Measurements from ENCODE around the gene KCNJ2.

The KCNJ2 gene

DNA sequence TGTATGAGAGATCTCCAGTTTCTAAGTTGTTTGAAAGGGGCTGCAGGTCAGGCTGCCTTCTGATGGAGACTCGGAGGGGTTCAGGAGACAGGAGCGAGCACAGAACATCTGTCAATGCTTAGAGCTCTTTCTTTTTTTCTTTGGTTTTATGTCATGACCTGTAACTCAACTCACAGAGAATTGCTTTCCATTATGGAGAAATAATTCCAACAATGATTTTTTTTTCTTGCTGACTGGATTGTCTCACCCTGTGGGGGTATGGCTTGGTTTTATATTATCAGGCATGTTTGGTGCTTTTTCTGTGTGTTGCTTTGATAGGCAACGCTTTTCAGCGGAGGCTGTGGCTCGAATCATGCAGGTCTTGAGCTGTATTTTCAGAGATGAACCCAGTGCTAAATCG lies 10.7 kb upstream of the KCNJ2 start:
- in situ Hi-C loops (cut with MboI; ENCODE audit: low sequenced_read_pairs) = no loop called here

DNA sequence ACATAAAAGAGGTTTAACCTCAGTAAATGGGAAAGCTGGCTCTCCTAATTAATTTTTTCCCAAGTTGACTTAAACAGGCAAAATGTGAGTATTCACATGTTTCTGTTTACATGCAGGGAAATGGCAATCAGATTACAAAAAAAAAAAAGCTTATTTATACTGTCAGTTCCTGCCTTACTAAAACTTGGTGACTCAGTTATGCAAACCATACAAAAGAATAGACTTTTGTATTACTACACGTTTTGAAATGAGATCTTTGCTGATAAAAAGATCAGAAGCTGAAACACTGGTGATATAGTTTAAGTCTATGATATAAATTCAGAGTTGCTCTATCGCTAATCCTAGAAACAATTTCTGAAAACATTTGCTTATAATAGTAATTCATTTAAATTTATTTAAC lies 9.4 kb upstream of the KCNJ2 start:
- in situ Hi-C loops (cut with MboI; ENCODE audit: low sequenced_read_pairs) = no loop called here

DNA sequence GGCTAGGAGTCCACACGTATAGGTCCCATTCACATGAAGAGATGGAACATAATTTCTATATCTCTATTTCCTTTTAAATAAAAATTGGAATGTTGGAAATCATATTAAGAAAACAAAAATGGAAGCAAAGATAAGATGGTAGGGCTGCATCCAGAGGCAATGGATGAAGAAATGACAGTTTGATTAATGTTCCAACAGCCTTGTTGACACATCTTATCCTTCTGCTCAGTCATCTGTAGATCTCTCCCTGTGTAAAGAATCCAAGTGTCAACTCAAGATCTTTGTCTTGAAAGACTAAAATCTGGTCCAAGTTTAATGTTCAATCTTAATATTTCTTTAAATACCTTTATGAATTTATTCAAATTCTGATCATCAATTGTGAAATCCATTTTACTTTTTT lies 7.8 kb upstream of the KCNJ2 start:
- in situ Hi-C loops (cut with MboI; ENCODE audit: low sequenced_read_pairs) = no loop called here

DNA sequence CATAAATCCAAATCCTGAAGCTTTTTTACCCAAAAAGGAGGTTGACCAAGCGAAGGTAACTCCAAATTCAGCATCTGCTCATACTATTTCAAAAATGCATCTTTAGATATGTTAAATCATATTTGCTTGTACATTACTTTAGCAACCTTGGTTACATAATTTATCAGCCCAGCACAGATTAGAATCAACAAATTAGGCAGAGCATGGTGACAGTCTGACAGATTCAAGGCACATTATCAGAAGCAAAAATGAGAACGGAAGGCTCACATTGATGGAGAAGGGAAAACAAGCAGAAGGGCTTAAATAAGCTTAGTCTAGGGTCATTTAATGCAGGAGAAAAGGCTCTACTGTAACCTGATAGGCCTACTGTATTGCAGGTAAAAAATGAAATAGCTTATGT lies 3.9 kb upstream of the KCNJ2 start:
- in situ Hi-C loops (cut with MboI; ENCODE audit: low sequenced_read_pairs) = no loop called here

DNA sequence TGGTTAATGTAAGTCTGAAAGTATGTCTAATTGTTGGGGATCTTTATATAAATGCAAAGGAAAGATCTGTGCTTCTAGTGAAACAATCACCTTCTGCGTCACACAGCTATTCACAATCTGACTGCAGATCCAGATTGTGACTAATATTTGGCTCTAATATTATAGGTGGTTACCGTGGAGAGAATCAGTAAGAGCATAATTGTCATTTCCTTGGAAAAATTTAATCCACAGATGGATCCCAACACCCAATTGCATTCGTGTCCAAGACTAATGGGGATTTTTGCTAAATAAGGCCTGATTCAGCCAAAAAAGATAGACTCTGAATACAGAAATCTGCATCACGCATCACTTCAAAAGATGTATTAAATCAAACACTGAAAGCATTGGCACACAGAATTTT lies 2.7 kb upstream of the KCNJ2 start:
- in situ Hi-C loops (cut with MboI; ENCODE audit: low sequenced_read_pairs) = no loop called here

DNA sequence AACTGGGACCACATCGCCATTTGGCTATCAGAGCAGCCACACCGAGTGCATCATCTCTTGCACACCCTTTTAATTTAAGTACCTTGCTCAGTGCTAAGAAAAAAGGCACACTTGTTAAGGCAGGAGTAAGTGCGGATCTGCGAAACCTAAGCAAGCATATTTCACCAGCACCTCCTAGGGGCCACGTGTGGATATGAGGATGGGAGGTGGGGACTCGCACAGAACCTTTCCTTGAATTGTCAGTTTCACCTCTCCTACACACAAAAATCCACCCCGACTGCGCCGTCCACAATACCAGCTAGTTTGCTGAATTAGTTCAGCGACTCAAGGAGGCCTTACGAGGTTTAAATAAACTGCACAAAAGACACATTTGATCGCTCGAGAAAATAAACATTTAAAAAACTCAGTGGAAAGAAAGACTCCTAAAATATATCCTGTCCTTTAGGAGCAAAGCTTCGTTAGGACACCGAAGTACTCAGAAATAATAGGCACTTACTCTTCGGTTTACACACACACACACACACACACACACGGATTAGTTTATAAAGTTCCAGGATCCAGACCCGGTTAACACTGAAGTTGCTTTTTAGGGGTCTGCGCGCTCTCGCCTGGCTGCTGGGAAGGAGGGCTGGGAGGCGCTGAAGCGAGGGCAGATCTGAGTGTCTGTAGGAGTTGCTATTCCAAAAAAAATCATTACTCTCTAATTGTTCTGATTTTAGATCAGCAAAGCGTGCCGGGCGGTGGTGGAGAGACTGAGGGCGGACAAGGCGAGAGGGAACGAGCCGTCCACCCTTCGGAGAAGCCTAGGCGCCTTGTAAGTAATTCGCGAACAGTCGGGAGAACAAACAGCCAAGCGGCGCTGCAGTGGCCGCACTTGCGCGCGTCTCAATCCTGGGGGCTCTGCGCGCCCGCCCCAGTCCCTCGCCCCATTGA lies 1.0 kb upstream of the KCNJ2 start:
- in situ Hi-C loops (cut with MboI; ENCODE audit: low sequenced_read_pairs) = no loop called here

DNA sequence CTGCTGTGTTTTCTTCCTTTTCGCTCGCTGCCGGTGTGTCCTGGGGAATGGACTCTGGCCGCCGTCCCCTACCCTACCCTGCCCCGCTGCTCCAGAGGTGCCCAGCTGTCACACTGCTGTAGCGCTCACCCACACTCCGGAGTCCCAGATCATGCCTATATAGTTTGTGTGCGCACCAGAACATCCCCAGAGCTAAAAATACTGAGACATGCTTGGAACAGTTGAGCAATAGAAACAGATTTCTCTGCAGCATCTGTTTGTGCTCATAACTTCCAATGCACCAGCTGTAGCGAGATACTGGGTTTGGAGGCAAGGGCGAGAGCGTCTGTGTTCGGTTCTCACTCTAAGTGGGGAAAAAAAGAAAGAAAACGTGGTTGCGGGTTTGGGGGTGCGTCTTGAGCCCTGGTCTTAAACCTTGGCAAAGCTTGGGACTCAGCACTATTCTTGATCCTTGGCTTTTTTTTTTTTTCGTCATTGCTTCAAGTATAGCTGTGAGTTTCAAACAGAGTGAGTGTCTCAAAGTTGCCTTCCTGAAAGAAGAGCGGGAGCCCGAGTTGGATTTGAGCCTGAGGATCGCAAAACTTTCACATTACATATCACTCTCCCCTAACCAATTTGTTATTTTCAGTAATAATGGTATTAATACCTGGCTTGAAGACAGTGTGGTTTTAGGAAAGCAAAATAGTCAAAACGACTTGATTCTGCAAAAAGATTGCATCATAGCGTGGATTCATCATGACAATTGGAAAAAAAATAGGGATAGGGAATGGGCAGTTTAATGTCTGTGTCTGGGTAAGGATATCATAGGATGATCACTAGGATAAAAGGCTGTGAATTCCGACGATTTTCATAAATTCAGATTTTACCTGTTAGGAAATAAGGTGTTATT lies 621 bp downstream of the KCNJ2 start:
- in situ Hi-C loops (cut with MboI; ENCODE audit: low sequenced_read_pairs) = no loop called here

DNA sequence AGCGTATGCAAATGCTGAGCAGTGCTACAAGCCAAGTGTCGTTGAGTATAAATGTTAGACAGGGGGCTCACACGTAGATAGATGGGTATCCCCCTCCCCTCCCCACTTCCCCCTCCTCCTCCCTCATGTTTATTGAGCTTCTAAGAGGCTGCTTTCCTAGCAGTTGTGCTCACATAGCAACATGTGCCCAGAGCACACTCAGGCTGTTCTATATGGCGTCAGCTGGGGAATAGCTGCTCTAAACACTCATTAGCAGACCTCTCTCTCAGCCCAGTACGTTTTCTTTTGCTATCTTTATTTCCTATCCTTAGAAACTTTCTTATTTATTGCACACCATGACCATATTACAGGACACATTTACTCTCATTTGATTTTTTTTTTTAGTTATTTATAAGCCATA lies 1.8 kb downstream of the KCNJ2 start:
- in situ Hi-C loops (cut with MboI; ENCODE audit: low sequenced_read_pairs) = no loop called here

DNA sequence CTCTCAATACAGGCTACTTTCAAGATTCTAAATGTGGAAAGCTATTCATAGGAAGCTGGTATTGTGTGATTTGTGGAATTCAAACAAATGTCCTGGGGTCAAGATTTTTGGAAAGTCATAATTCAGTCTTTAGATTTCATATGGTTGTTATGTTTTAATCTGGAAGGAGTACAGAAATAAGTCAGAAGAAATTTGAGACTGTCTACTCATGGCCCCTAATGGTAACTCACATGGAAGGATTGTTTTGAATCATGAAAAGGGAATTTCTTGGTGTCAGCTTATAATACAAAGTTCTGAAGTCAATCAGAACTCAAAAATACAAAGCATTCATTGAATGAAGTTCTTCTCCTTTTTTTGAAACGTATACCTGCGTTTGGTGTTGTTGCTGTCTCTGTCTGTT lies 3.1 kb downstream of the KCNJ2 start:
- in situ Hi-C loops (cut with MboI; ENCODE audit: low sequenced_read_pairs) = no loop called here

DNA sequence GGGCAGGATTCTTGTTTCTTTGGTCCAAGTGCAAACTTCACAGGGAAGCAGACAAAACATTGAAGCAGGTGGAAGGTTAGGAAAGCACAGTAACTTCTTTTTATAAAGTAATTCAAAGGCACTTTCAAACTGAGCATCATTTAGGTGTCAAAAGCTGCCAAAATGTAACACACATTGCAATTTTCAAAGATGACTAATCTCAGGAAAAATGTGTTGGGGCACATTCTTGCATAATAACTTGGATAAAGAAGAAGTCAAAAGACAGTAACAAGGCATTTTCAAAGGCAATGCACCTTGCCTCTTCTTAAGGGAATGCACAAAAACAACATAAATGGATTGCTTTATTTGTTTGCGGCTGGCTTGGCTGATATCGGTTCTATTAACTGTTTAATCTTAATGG lies 3.6 kb downstream of the KCNJ2 start:
- in situ Hi-C loops (cut with MboI; ENCODE audit: low sequenced_read_pairs) = no loop called here

DNA sequence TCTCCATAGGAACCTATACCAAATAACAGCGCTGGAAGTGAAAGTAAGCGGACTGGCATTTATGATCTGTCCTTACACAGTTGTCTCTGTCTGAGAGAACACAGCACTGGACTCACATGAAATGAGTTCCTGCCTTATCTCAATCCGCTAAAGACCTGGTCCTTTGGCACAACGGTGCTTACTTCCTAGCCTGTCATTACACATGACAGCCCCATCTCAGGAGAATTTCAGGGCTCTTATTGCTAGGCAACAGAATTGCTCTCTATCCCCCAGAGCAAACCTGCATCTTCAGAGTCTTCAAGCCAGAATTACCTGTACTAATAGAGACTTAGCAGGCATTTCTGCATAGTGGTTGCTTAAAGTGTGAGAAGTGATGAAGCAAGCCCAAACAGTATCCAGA lies 4.3 kb downstream of the KCNJ2 start:
- in situ Hi-C loops (cut with MboI; ENCODE audit: low sequenced_read_pairs) = no loop called here

DNA sequence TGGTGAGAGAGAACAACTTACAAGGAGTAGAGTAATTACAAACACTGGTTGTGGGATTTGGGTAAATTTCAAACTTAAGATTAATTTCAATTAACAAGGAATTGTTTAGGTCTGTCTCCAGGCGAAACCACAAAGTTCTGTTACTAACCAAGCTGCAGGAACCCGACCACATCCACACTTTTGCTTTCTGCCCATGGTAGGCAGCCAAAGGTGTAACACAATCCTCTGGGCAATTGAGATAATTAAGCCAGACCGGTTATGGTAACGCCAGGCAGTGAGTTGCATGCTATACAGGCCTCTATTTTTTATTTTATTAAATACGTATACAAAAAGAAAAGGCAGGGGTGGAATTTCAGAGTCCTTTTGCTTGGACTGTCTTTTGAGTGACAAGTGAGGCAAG lies 12.0 kb downstream of the KCNJ2 start:
- in situ Hi-C loops (cut with MboI; ENCODE audit: low sequenced_read_pairs) = no loop called here

DNA sequence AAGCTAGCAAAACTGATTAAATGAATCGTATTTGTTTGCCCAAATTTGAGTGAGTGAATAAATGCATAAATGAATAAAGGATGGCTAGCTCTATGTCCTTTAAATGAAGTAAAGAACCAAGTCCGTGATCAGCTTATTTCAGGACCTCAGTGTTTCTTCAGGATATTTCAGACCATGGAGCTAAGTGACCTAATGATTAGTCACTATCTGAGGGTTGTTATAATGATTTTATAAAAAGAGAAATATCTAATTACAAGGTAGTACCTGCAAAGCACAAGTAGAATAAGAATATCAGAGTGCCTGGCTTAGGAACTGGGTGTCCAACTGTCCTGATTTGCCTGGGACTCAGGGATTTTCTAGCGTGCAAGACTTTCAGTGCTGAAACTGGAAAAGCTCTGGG lies 12.5 kb downstream of the KCNJ2 start:
- in situ Hi-C loops (cut with MboI; ENCODE audit: low sequenced_read_pairs) = no loop called here

DNA sequence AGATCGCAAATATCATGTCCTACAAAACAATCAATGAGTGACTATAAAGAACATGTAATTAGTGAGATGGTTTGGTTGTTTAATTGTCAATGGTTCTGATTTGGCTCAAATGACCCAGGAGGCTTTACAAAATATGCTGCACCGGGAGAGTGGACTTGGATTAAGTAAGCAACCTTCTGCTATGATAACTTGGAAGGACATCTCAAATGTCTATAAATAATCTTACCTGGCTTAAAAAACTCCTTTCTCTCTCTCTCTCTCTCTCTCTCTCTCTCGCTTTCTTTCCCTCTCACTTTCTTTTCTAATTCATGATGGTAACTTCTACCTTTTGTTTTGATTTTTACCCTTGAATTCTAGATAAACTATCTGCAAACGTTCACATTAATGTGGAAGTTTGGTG lies 14.2 kb downstream of the KCNJ2 start:
- in situ Hi-C loops (cut with MboI; ENCODE audit: low sequenced_read_pairs) = no loop called here

DNA sequence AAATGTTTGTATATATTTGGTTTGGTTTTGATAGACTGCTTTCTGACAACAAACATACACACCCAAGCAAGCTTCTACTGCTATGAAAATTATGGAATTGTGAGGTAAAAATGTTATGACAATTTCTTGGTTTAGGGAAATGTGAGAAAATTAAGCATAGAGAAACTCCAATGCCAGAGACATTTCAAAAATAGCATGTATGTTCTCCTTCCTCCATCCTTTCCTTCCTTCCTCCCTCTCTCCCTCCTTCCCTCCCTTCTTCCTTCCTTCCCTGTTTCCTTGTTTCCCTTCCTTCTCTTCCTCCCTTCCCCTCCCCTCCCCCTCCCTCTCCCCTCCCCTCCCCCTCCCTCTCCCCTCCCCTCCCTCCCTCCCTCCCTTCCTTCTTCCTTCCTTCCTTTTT lies 14.9 kb downstream of the KCNJ2 start:
- in situ Hi-C loops (cut with MboI; ENCODE audit: low sequenced_read_pairs) = no loop called here

DNA sequence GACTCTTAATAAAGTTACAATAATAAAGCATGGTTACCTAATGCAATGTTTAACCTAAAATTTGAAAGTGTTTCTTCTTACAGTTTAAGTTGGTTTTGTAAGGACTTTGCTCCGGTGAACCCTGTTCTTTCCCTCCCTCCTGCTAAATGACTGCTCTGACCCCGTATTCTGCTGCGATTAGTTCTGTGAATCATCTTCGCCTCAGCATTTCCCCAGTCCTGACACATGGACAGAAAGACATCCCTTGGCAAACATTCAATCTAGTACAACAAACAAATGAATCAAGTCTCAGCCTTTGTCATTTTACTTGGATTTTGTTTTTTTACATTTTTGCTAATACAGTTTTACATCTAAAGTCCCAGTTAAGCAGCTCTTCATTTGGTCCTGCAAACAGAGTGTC lies 15.4 kb downstream of the KCNJ2 start:
- in situ Hi-C loops (cut with MboI; ENCODE audit: low sequenced_read_pairs) = no loop called here

DNA sequence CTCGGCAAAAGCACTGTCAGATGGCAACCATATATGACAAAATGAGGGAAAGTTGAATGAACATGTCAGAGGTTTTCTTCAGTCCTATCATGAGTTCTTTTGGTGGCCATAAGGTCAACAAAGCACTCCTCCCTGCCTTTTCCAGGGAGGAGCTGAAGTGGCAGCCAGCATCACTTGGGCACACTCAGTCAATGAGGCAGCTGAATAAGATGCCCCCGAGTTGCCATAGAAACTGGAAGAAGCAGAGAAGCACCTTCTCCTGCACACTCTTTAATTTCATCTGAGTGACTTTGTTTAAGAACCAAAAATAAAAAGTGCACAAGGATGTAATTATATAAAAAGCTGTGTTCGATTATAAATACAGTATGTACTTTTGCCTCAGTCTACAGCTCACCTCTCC lies 16.0 kb downstream of the KCNJ2 start:
- in situ Hi-C loops (cut with MboI; ENCODE audit: low sequenced_read_pairs) = no loop called here

DNA sequence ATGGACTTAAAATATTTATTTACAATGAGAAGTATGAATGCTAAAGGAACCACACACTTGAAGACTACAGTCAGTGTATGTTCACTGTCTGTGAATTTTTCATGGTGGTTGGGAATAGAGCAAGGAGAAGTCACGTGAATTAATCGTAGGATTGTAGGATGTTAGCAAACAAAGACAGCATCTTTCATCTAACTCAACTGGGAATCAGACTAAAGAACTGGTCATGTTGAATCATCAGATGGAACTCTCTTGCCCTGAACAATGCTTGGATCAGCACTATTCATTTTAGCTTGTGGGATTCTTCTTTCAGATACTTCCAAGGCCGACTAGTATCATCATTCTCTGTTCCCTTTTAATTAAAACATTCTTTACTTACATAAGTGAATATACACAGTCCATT lies 18.1 kb downstream of the KCNJ2 start:
- in situ Hi-C loops (cut with MboI; ENCODE audit: low sequenced_read_pairs) = no loop called here

DNA sequence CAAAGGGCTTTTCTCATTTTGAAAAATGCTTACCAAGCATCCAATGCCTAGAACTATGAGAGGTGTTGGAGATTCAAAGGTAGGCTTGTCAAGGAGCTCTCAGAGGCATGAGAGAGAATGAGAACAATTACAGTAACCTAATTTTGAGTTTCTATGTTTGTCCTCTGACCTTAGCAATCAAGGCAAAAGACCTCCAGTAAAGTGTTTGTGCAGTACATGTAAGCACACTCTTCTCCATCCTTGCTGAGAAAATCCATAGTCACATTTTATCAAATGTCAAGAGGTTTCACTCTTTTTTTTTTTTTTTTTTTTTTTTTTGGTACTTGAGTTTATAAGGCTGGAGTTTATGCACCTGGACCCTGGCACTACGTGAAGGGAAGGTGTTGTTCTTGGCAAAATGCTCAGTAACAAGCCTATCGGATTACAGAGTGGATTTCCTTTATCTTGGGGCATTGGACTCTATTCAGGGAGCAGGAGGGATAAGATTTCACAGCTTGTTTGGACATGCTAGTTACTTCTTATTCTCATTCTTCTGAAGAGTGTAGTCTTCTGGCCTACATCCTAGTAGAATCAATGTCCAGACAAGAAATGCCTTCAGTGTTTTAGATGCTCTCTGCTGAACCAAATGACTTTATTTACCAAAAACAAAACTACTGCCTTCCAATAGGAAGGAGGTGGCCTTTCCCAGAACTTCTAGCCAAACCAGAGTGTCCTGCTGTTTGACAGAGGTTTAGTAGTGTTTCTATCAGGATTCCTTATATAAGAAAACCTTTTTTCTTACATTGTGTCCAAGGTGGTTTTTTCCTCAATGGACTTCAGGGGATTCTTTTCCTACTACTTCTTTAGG lies 21.9 kb downstream of the KCNJ2 start:
- in situ Hi-C loops (cut with MboI; ENCODE audit: low sequenced_read_pairs) = no loop called here

DNA sequence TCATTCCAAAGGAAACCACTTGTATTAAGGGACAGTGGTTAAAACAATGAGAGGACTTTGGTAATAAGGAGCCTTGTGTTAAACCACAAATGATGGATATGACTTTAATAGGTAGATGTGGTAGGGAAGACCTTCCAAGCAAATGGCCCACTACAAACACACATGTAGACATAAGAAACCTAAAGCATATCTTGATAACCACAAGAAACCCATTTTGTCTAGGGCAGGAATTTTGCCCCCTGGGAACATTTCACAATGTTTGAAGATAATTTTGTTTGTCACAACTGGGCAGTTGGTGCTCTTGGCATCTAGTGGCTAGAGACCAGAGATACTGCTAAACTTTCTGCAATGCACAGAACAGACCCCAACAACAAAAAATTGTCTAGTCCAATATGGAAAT lies 25.8 kb downstream of the KCNJ2 start:
- in situ Hi-C loops (cut with MboI; ENCODE audit: low sequenced_read_pairs) = no loop called here

DNA sequence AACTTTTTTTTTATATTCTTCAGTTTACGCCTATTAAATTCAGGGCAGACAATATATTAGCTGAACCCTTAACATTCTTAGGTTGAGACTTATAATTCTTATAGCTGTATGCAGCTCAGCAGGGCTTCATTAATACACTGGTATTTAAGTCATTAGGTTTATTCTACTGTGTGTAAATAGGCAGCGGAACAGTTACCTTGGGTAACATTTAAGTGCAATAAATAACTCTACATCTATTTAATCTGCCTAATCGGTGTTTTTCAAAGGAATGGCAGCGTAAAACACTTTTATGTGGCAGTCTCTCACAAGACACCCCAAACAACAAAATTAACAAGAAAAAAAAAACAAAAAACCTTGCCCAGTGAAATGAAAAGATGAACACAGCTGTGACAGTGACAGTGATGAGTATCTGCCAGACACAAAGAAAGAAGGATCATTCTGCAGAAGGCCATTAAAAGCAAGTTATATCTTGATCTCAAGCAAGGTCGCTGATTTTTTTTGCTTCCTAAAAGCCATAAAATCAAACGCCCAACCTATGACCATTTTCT lies 32.6 kb downstream of the KCNJ2 start:
- in situ Hi-C loops (cut with MboI; ENCODE audit: low sequenced_read_pairs) = no loop called here
